CD14-positive monocyte (primary cell): ENCODE results near the gene CBLC. TPM values are rescaled to one million over a fixed set of nuclear protein-coding genes. Genes with fewer than 3 reads are reported as not detected.

Experiments used
- DNase-seq, 3 donors: peaks; one replicate each; pipeline ENCODE4 v3.0.0-alpha.2; 2011 to 2022
- H2AFZ ChIP-seq: 2 replicates; pipeline ENCODE4 v1.6.0; 2012; ENCODE audit warnings: mild to moderate bottlenecking, low read depth, low read length, inconsistent platforms; ENCODE audit not compliant: insufficient read depth, poor library complexity, severe bottlenecking
- H3K27ac ChIP-seq, 2 donors: 1 replicate in 1 of 2; 2 replicates in 1 of 2; pipeline ENCODE4 v1.5.1; 2012 to 2013; ENCODE audit warnings: low read length in 2 of 2, control low read depth in 1 of 2, inconsistent platforms in 1 of 2, low read depth in 1 of 2, mild to moderate bottlenecking in 1 of 2
- H3K27me3 ChIP-seq, 2 donors: one replicate each; pipeline versions ENCODE4 v1.6.0 to v1.6.1; 2011 to 2013; ENCODE audit warnings: low read length in 2 of 2; ENCODE audit not compliant: control insufficient read depth in 2 of 2, insufficient read depth in 2 of 2
- H3K36me3 ChIP-seq, 2 donors: replicated peaks in 1 of 2; 1 replicate in 1 of 2; 2 replicates in 1 of 2; pipeline versions ENCODE4 v1.5.1 to v1.6.1; 2012 to 2013; ENCODE audit warnings: low read length in 2 of 2, control low read depth in 1 of 2, inconsistent platforms in 1 of 2, mild to moderate bottlenecking in 1 of 2; ENCODE audit not compliant: insufficient read depth in 2 of 2, control insufficient read depth in 1 of 2
- H3K4me1 ChIP-seq, 2 donors: 1 replicate in 1 of 2; 2 replicates in 1 of 2; pipeline versions ENCODE4 v1.5.1 to v1.6.1; 2012 to 2013; ENCODE audit warnings: low read length in 2 of 2, control low read depth in 1 of 2, inconsistent platforms in 1 of 2, mild to moderate bottlenecking in 1 of 2, moderate library complexity in 1 of 2; ENCODE audit not compliant: insufficient read depth in 2 of 2, control insufficient read depth in 1 of 2
- H3K4me2 ChIP-seq: replicated peaks from 2 replicates; pipeline ENCODE3; 2012; ENCODE audit warnings: low read length, moderate library complexity, mild to moderate bottlenecking; ENCODE audit not compliant: poor library complexity, severe bottlenecking; ENCODE audit errors: extremely low read depth
- H3K4me3 ChIP-seq, 3 experiments: fragments of 200-600 bp in 1 of 3; sonication (generic) in 1 of 3; replicated peaks in 1 of 3; 1 replicate in 2 of 3; 2 replicates in 1 of 3; pipeline ENCODE4 v1.5.1; 2011 to 2013; ENCODE audit warnings: low read length in 3 of 3, mild to moderate bottlenecking in 3 of 3, control low read depth in 2 of 3, low read depth in 2 of 3, inconsistent platforms in 1 of 3, moderate library complexity in 1 of 3
- H3K79me2 ChIP-seq: 2 replicates; pipeline ENCODE4 v1.6.0; 2012; ENCODE audit warnings: mild to moderate bottlenecking, control low read depth, inconsistent platforms, low read length, moderate library complexity; ENCODE audit not compliant: insufficient read depth
- H3K9ac ChIP-seq: 2 replicates; pipeline ENCODE4 v1.6.0; 2017; ENCODE audit warnings: low read length, mild to moderate bottlenecking; ENCODE audit not compliant: insufficient read depth, poor library complexity, severe bottlenecking
- H3K9me3 ChIP-seq, 2 donors: replicated peaks in 1 of 2; 1 replicate in 1 of 2; 2 replicates in 1 of 2; pipeline versions ENCODE4 v1.5.1 to v1.6.1; 2012 to 2013; ENCODE audit warnings: low read length in 2 of 2, control low read depth in 1 of 2; ENCODE audit not compliant: control insufficient read depth in 1 of 2, insufficient read depth in 1 of 2
- H4K20me1 ChIP-seq: 2 replicates; pipeline ENCODE4 v1.6.0; 2012; ENCODE audit warnings: mild to moderate bottlenecking, low read length, control low read depth, moderate library complexity; ENCODE audit not compliant: insufficient read depth
- H3K27ac Mint-ChIP-seq, 7 donors: one replicate each; pipeline ENCODE4 v1.8.0; 2020; ENCODE audit warnings: mild to moderate bottlenecking in 7 of 7, mixed read lengths in 7 of 7, moderate library complexity in 6 of 7, inconsistent platforms in 2 of 7
- H3K27me3 Mint-ChIP-seq, 3 donors: one replicate each; pipeline ENCODE4 v1.8.0; 2021 to 2022; ENCODE audit warnings: low read depth in 3 of 3, mild to moderate bottlenecking in 3 of 3, mixed read lengths in 3 of 3, moderate library complexity in 3 of 3, inconsistent platforms in 1 of 3
- H3K36me3 Mint-ChIP-seq, 2 donors: one replicate each; pipeline ENCODE4 v1.8.0; 2020; ENCODE audit warnings: mixed read lengths in 2 of 2, inconsistent platforms in 1 of 2, mild to moderate bottlenecking in 1 of 2
- H3K4me1 Mint-ChIP-seq: one replicate; pipeline ENCODE4 v1.8.0; 2020; ENCODE audit warnings: mild to moderate bottlenecking, mixed read lengths
- H3K4me3 Mint-ChIP-seq, 2 donors: one replicate each; pipeline ENCODE4 v1.8.0; 2020; ENCODE audit warnings: mild to moderate bottlenecking in 2 of 2, mixed read lengths in 2 of 2, moderate library complexity in 1 of 2
- H3K9me3 Mint-ChIP-seq, 7 donors: one replicate each; pipeline ENCODE4 v1.8.0; 2020 to 2022; ENCODE audit warnings: mixed read lengths in 7 of 7, mild to moderate bottlenecking in 6 of 7, moderate library complexity in 6 of 7, inconsistent platforms in 2 of 7
- CTCF ChIP-seq: fragments of 200-600 bp; IDR thresholded peaks from one replicate; pipeline ENCODE4 v1.8.0; 2022; ENCODE audit warnings: antibody characterized with exemption, mild to moderate bottlenecking
- WGBS: methylation state at CpG from one replicate; pipeline ENCODE4 v1.1.5; 2013; ENCODE audit warnings: missing lambda C conversion rate; ENCODE audit not compliant: insufficient coverage; 5-methylcytosine and 5-hydroxymethylcytosine counted together
- intact Hi-C, 2 donors: fragments of 100-400 bp; cut with micrococcal nuclease; formaldehyde crosslinking; loops; one replicate each; pipeline versions ENCODE4 v1.15.0 to v1.15.1; 2023
- polyA plus RNA-seq, 3 donors: library from polyadenylated mRNA; depleted of rRNA in 1 of 3; unstranded in 2 of 3; stranded (reverse) in 1 of 3; fragments of 300-500 nt in 2 of 3; fragments of >200 nt in 1 of 3; fragmentation: Illumina TruSeq in 2 of 3; gene quantifications; 1 replicate in 2 of 3; 2 replicates in 1 of 3; pipeline ENCODE4 v1.2.3, GENCODE V29; 2012 to 2021

The CBLC gene
- polyA plus RNA-seq, 3 donors, result not detected

DNA sequence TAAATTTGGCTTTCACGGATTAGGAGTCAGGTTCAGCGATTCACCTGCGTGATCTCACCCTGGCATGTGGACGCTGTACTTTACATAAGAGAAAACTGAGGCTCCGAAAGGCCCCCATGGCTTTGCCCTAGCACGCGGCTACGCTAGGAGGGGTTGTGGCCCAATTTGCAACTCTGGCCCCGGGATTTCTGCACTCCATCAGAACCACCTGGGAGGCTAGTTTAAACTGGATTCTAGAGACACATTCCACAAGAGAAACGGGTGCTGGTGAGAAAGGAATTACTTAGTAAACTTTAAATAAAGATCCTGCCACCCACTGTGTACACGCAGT lies 23.0 kb upstream of the CBLC start:
- Mint-ChIP-seq H3K9me3 (peaks cover 0 to 2% (median 0%) of the 10 kb centered on the region in 7 donors), H3K36me3 (peaks cover 73 to 85% of the 10 kb centered on the region in 2 donors), H3K4me1 (peaks cover 61% of the 10 kb centered on the region), H3K27ac (peak overlapping the region; percentile 88 to 100 (median 99)), H3K4me3 (peak overlapping the region; percentile 77 to 90), H3K27me3 (peaks cover 0 to 3% (median 2%) of the 10 kb centered on the region in 3 donors)
- H2AFZ ChIP-seq, result no peak overlapping the region
- peak overlapping the region; percentile 96 for H3K4me2 ChIP-seq
- no peaks in the 10 kb centered on the region for H3K27me3 ChIP-seq
- intact Hi-C loops, result loop anchor here (5.0 kb wide), 1 partner anchor 67 kb away; no protein-coding TSS in a partner anchor
- no peaks in the 10 kb centered on the region for H3K9me3 ChIP-seq
- no peak for TF ChIP-seq CTCF
- H3K4me1 ChIP-seq, result peaks cover 58 to 65% of the 10 kb centered on the region in 2 donors
- H3K9ac ChIP-seq, result peak overlapping the region; percentile 88
- DNase-seq, result no peak
- peaks cover 59% of the 10 kb centered on the region for H4K20me1 ChIP-seq
- peaks cover 61% of the 10 kb centered on the region for H3K79me2 ChIP-seq
- 18% methylated on average over 8 of the region's 11 CpGs for WGBS
- H3K4me3 ChIP-seq, result peak overlapping the region; percentile 64 to 96 (median 73)
- peak overlapping the region; percentile 97 to 99 for H3K27ac ChIP-seq
- H3K36me3 ChIP-seq, result peaks cover 63 to 73% of the 10 kb centered on the region in 2 donors

- Histone ChIP-seq H2AFZ (no peak overlapping the region), H3K27me3 (no peaks in the 10 kb centered on the region), H4K20me1 (peaks cover 58% of the 10 kb centered on the region), H3K27ac (peak overlapping the region; percentile 97 to 99), H3K4me2 (peak overlapping the region; percentile 96), H3K4me3 (peak overlapping the region in 2 of 3 experiments; percentile 64 to 96), H3K4me1 (peaks cover 53 to 60% of the 10 kb centered on the region in 2 donors), H3K9ac (peak overlapping the region; percentile 88), H3K79me2 (peaks cover 56% of the 10 kb centered on the region), H3K36me3 (peaks cover 65 to 78% of the 10 kb centered on the region in 2 donors), H3K9me3 (no peaks in the 10 kb centered on the region)
- intact Hi-C loops, result no loop called here
- 72% methylated on average over 3 of the region's 4 CpGs for WGBS
- DNase-seq, result no peak
- peak overlapping the region; percentile 88 to 100 (median 99) for H3K27ac Mint-ChIP-seq
- peaks cover 73 to 85% of the 10 kb centered on the region in 2 donors for H3K36me3 Mint-ChIP-seq
- peaks cover 0 to 3% (median 2%) of the 10 kb centered on the region in 3 donors for H3K27me3 Mint-ChIP-seq
- H3K9me3 Mint-ChIP-seq, result peaks cover 0 to 2% (median 0%) of the 10 kb centered on the region in 7 donors
- peak overlapping the region; percentile 77 to 90 for H3K4me3 Mint-ChIP-seq
- peaks cover 59% of the 10 kb centered on the region for H3K4me1 Mint-ChIP-seq
- TF ChIP-seq CTCF, result no peak
Observed at GRCh38 chr19:44755219-44755618, 22.5 kb upstream of the CBLC start.
